Measurements from ENCODE around the gene CACNA1D.

Gene CACNA1D

DNA sequence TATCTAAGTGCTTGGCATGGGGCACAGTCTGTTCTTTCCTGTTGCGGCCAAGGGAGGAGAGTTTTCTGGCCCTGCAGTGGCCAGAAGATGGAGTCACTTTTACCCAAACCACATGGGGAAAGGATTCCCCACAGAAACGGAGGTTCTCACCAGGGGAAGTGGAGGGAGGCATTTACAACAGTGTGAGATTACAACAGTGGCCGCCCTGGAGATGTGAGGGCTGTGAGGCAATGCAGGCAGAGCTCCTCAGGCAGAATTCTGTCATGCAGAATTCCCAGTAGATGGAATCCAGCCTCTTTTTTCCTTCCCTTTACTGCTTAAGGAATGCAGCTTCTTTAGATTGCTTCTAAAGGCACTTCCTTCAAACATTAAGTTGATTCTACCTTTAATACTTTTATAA is 83.1 kb downstream of the CACNA1D start:
- H3K27ac ChIP-seq: no peak overlapping the region
- ChIA-PET POLR2A (ENCODE audit: low non-redundant PET) (no interaction called here), CTCF (interaction anchor here (0.7 kb wide), 1 partner anchor 32 kb away, joined by 4 read pairs; no protein-coding TSS in a partner anchor)
- no peak for DNase-seq (ENCODE audit: low spot score)
- TF ChIP-seq, protein P1, sequence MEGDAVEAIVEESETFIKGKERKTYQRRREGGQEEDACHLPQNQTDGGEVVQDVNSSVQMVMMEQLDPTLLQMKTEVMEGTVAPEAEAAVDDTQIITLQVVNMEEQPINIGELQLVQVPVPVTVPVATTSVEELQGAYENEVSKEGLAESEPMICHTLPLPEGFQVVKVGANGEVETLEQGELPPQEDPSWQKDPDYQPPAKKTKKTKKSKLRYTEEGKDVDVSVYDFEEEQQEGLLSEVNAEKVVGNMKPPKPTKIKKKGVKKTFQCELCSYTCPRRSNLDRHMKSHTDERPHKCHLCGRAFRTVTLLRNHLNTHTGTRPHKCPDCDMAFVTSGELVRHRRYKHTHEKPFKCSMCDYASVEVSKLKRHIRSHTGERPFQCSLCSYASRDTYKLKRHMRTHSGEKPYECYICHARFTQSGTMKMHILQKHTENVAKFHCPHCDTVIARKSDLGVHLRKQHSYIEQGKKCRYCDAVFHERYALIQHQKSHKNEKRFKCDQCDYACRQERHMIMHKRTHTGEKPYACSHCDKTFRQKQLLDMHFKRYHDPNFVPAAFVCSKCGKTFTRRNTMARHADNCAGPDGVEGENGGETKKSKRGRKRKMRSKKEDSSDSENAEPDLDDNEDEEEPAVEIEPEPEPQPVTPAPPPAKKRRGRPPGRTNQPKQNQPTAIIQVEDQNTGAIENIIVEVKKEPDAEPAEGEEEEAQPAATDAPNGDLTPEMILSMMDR (conservative IDR thresholded peaks at IDR 0.05; ENCODE audit: low read depth): no peak

DNA sequence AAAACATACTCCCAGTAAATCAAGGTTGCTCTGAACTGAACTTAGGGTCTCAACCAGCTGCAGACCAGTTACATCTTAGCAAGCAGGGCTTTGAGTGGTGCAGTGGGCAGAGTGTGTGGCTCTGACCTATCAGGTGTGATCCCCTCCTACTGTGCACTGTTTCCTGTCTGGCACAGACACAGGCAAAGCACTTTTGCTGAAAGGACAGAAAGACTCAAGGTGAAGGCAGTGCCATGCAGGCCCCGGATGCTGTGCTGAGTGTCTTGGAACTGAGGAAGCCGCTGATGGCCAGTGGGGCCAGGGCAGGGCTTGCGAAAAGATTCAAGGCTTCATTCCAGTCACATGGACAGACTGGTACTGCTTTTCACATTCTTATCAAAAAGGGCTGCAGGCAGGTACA is 85.2 kb downstream of the CACNA1D start:
- TF ChIP-seq, protein P1 (conservative IDR thresholded peaks at IDR 0.05; ENCODE audit: low read depth): no peak
- H3K27ac ChIP-seq: no peak overlapping the region
- ChIA-PET CTCF (no interaction called here), POLR2A (ENCODE audit: low non-redundant PET) (no interaction called here)
- DNase-seq (ENCODE audit: low spot score): no peak

DNA sequence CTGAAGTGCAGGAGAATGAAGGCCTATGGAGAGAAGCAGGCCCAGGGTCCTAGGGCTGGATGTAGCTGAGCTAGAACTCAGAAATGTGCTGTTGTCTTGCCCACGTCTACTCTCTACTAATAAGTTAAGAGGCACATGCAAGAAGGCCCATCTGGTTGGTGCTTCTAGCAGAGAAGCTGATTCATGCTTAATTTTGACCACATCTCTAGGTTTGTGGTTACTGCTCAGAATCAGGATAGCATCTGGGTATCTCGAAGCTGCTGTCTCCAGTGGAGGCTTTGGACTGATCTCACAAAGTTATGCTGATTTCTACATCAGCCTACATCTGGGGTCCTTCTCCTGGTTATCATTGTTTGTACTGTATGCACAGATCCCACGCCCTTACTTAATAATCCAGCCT is 87.3 kb downstream of the CACNA1D start:
- DNase-seq (ENCODE audit: low spot score): no peak
- TF ChIP-seq, protein P1 (conservative IDR thresholded peaks at IDR 0.05; ENCODE audit: low read depth): no peak
- ChIA-PET CTCF (no interaction called here), POLR2A (ENCODE audit: low non-redundant PET) (no interaction called here)
- no peak overlapping the region for H3K27ac ChIP-seq

DNA sequence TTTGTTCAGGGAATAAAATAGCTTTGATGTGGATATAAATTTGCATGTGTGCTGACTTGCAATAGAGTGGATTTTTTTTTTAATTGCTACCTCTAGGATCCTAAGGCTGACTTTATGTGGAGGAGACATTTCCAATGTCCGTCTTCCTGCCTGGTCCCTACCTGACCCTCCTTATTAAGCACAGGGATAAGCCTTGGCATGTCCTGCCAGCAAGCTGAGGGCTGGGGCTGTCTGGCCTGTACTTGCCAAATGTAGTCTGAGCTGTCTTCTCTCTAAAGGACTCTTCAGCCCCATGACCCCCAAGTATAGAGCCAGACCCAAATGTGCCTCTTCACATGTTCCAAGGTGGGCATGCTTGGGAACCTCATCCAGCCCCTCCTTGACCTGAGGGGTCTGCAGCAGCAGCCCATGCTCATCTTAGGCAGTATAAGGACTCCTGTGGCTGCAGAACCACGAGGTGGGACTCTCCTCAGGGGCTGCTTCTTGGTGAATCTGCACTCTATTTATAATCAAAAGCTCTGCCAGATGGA is 88.8 kb downstream of the CACNA1D start:
- TF ChIP-seq, protein P1 (conservative IDR thresholded peaks at IDR 0.05; ENCODE audit: low read depth): no peak
- ChIA-PET POLR2A (ENCODE audit: low non-redundant PET) (no interaction called here), CTCF (no interaction called here)
- no peak overlapping the region for H3K27ac ChIP-seq
- DNase-seq (ENCODE audit: low spot score): no peak

DNA sequence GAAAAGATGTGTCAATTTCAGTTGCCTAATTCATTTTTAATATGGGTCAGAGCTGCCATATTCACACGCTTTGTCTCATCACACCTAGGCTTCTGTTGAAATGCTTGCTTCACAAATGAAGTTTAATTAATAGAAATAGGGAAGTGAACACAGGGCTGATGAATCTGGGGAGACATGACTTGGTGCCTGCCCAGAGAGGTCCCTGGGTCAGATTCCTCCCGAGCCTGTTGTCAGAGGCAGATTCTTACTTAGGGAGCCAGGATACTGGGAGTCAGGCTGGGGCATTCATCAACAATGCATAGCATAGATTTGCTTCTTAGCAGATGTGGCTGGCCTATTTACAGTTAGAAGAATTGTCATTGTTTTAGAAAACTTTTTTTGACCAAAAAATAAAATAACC is 90.6 kb downstream of the CACNA1D start:
- ChIA-PET POLR2A (ENCODE audit: low non-redundant PET) (no interaction called here), CTCF (no interaction called here)
- no peak overlapping the region for H3K27ac ChIP-seq
- no peak for DNase-seq (ENCODE audit: low spot score)
- TF ChIP-seq, protein P1 (conservative IDR thresholded peaks at IDR 0.05; ENCODE audit: low read depth): no peak

DNA sequence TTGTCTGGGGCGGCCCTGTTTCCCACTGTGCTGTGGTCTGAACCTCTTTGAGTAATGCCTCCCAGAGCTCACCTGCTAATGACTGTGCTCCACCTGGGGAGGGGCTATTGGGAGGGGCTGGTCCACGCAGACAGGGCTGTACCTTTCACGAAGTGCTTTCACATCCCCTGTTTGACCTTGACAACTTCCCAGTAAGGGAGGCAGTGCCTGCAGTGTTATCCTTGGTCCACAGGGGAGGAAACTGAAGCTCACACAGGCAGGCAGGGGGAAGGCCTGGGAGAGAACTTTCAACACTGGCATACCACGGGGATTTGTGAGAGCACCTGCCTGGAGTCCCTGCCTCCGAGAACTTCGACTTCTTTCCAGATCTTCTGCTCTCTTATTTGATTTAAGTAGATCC is 91.2 kb downstream of the CACNA1D start:
- H3K27ac ChIP-seq: no peak overlapping the region
- TF ChIP-seq, protein P1 (conservative IDR thresholded peaks at IDR 0.05; ENCODE audit: low read depth): no peak
- no peak for DNase-seq (ENCODE audit: low spot score)
- POLR2A ChIA-PET (ENCODE audit: low non-redundant PET): no interaction called here
- CTCF ChIA-PET: no interaction called here

DNA sequence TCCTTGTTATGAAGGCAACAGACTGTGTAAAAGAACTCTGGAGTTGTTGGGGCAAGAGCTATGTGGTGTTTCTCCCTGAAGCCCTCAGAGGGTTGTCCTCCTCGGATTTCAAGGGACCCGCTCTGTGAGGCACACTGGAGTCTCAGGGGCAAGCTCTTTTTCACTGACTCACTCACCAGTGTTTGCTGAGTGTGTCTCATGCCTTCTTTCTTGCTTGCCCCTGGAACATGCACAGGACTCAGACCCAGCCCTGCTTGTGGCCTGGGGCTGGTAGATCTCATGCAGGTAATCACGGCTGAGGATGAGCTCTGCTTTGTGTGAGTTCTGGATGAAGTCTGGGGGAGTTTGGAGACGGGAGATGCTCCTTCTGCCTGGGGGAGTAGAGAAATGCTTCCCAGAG is 93.7 kb downstream of the CACNA1D start:
- DNase-seq (ENCODE audit: low spot score): no peak
- TF ChIP-seq, protein P1 (conservative IDR thresholded peaks at IDR 0.05; ENCODE audit: low read depth): no peak
- CTCF ChIA-PET: no interaction called here
- H3K27ac ChIP-seq: no peak overlapping the region
- POLR2A ChIA-PET (ENCODE audit: low non-redundant PET): no interaction called here

Measured in RWPE1 (cell line).